NCI-H2029 (cell line): ENCODE measurements around the gene OR52R1.
"Not testable (repeated sequence)": the region's sequence is repeated elsewhere in the genome, so short reads cannot be mapped to it uniquely, and the experiment has no call there.

Experiments used
- DNase-seq: peaks from one replicate; lab custom pipeline; 2025; lab: John Stamatoyannopoulos, UW

Gene OR52R1

GRCh38 chr11:4804280-4804679 is at the start of gene OR52R1:
Gene OR52R1 (minus strand): TSS chr11:4804380. CDS start chr11:4804380, 0 bp downstream.
- no peak for DNase-seq

GRCh38 chr11:4851033-4851432 is 46.9 kb upstream of the OR52R1 start:
- DNase-seq, result no peak

GRCh38 chr11:4848908-4849532 is 44.8 kb upstream of the OR52R1 start, which contains the start of gene OR51S1:
Gene OR51S1 (minus strand): TSS chr11:4849208. CDS start chr11:4849208, 0 bp downstream.
- no peak for DNase-seq

- peak; percentile 79 for DNase-seq
These were observed 35.8 kb upstream of the OR52R1 start for GRCh38 chr11:4839851-4840549.

GRCh38 chr11:4830909-4831308 is 26.7 kb upstream of the OR52R1 start:
- peak; percentile 5 for DNase-seq

- peak; percentile 31 for DNase-seq
These were observed 26.2 kb upstream of the OR52R1 start for GRCh38 chr11:4830346-4830745.

GRCh38 chr11:4826425-4826824 is 22.2 kb upstream of the OR52R1 start:
- DNase-seq, result peak; percentile 43

GRCh38 chr11:4825132-4825531 is 21.0 kb upstream of the OR52R1 start:
- no peak for DNase-seq

- no peak for DNase-seq
These were observed 16.8 kb upstream of the OR52R1 start, which contains the start of gene OR51F2 for GRCh38 chr11:4821021-4821420. Gene OR51F2 (plus strand): TSS chr11:4821321. CDS start chr11:4821422, 101 bp downstream.

GRCh38 chr11:4809246-4809645 is 5.1 kb upstream of the OR52R1 start:
- DNase-seq, result no peak

- no peak for DNase-seq
These were observed 4.3 kb upstream of the OR52R1 start for GRCh38 chr11:4808476-4808875.

GRCh38 chr11:4801316-4801715 is 2.9 kb downstream of the OR52R1 start:
- not testable (repeated sequence) for DNase-seq

GRCh38 chr11:4798427-4799183 is 5.6 kb downstream of the OR52R1 start:
- DNase-seq, result no peak

GRCh38 chr11:4797206-4797605 is 7.0 kb downstream of the OR52R1 start:
- peak; percentile 15 for DNase-seq

- DNase-seq, result no peak
These were observed 21.7 kb downstream of the OR52R1 start for GRCh38 chr11:4782454-4782853.

- no peak for DNase-seq
These were observed 34.3 kb downstream of the OR52R1 start, which contains the start of gene OR51F1 for GRCh38 chr11:4769838-4770237. Gene OR51F1 (minus strand): TSS chr11:4769938. CDS start chr11:4769938, 0 bp downstream.

GRCh38 chr11:4768094-4768493 is 36.1 kb downstream of the OR52R1 start:
- DNase-seq, result no peak

- DNase-seq, result no peak
These were observed 37.6 kb downstream of the OR52R1 start for GRCh38 chr11:4766420-4767043.

GRCh38 chr11:4763096-4763495 is 41.1 kb downstream of the OR52R1 start:
- DNase-seq, result no peak
